DMS 273 treated with DMSO at 0.1 percent for 48 hours (cell line): ENCODE results near the gene GPR17.

ENCODE experiments used
- DNase-seq: peaks from one replicate; lab custom pipeline; 2025; lab: John Stamatoyannopoulos, UW

GPR17 gene

GRCh38 chr2:127645395-127646291 lies at the start of gene GPR17:
TSS of gene GPR17 (plus strand) at chr2:127646153. CDS start at chr2:127650736, 4,583 bp downstream.
- DNase-seq, result no peak

- DNase-seq, result no peak
Observed at GRCh38 chr2:127596311-127597045, 49.5 kb upstream of the GPR17 start.

DNA sequence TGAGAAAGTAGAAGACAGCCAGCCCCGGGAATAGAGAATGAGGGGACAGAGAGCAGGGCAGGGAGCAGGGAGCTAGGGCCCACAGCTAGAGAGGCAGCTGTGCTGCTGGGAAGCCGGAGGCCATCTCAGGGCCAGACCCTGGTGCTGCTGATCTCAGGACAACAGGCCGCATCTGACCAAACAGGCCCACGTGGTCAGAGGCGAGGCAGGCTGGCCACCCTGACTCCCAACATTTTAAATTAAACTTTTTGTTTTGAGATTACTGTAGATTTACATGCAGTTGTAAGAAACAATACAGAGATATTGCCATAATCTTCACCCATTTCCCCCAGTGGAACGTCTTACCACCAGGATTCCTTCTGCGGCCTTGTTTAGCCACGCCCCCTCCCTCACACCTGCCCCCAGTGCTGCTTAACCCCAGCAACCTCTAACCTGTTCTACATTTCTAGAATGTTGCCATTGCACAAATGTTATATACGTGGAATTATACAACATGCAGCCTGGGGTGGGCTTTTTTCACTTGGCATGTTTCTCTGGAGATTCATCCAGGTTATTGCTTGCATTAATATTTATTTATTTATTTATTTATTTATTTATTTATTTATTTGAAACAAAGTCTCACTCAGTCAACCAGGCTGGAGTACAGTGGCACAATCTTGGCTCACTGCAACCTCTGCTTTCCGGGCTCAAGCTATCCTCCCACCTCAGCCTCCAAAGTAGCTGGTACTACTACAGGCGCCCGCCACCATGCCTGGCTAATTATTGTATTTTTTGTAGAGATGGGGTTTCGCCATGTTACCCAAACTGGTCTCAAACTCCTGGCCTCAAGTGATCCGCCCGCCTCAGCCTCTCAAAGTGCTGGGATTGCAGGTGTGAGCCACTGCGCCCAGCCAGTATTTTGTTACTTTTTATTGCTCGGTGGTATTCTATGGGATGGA lies 48.6 kb upstream of the GPR17 start:
- DNase-seq, result no peak

DNA sequence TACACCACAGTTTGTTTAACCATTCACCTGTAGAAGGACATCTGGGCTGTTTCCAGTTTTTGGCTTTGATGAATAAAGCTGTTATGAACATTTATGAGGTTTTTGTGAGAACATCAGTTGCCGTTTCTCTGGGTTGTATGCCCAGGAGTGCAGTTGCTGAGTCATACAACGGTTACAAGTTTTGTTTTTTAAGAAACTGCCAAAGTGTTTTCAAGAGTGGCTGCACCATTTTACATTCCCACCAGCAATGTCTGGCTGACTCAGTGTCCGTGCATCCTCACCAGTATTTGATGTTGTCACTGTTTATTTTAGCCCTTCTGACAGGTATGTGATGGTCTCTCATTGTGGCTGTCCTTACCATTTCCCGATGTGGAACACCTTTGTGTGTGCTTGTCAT lies 48.0 kb upstream of the GPR17 start:
- DNase-seq, result no peak

GRCh38 chr2:127598711-127599110 lies 47.2 kb upstream of the GPR17 start:
- DNase-seq, result no peak

- DNase-seq, result no peak
Observed at GRCh38 chr2:127599211-127599610, 46.7 kb upstream of the GPR17 start.

DNA sequence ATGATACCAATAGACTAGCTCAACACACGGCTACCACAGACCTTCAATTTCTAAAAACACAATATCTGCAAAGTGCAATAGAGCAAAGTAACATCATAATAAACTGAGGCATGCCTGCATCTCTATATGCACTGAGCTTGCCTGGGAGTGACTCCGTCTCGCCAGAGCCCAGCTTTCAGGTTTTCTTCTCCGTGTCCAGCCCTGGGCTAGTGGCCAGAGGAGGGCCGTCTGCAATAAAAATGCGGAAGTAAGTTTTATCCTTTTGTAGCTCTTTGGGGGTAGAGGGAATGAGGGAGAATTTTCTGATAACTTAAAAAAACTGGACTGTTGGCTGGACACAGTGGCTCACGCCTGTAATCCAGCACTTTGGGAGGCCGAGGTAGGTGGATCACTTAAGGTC lies 41.0 kb upstream of the GPR17 start:
- DNase-seq, result no peak

GRCh38 chr2:127605691-127606263 lies 40.2 kb upstream of the GPR17 start:
- DNase-seq, result no peak

DNA sequence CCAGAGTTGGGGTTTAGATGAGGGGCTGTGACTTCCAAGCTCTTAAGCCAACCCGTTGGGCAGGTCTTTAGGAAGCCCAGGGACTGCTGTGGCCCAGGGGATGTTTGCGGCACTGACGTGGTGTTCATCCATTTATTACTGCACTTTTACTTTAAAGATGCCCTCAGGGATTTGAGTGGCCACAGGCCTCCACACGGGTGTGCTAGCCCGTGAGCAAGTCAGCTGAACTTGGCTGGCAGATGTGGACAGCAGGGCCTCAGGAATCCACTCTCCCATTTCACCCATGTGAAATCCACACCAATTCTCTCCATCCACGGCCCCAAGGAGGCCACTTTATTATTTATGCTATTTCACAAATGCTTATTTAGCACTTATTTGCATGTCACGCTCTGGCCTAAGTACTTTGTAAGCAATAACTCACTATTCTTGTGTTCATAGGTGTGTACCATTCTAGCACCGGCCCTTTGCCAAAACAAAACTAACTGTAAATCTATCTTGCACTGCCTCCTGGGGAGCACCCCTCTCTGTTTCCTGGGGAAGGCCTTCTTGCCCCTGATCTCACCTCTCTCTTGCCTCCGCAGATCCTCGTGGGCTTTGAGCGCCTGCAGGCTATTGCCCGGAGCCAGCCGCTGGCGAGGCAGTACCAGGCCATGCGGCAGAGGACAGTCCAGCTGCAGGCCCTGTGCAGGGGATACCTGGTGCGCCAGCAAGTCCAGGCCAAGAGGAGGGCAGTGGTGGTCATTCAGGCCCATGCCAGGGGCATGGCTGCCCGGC lies 39.1 kb upstream of the GPR17 start:
- no peak for DNase-seq

GRCh38 chr2:127607399-127607908 lies 38.5 kb upstream of the GPR17 start:
- no peak for DNase-seq

DNA sequence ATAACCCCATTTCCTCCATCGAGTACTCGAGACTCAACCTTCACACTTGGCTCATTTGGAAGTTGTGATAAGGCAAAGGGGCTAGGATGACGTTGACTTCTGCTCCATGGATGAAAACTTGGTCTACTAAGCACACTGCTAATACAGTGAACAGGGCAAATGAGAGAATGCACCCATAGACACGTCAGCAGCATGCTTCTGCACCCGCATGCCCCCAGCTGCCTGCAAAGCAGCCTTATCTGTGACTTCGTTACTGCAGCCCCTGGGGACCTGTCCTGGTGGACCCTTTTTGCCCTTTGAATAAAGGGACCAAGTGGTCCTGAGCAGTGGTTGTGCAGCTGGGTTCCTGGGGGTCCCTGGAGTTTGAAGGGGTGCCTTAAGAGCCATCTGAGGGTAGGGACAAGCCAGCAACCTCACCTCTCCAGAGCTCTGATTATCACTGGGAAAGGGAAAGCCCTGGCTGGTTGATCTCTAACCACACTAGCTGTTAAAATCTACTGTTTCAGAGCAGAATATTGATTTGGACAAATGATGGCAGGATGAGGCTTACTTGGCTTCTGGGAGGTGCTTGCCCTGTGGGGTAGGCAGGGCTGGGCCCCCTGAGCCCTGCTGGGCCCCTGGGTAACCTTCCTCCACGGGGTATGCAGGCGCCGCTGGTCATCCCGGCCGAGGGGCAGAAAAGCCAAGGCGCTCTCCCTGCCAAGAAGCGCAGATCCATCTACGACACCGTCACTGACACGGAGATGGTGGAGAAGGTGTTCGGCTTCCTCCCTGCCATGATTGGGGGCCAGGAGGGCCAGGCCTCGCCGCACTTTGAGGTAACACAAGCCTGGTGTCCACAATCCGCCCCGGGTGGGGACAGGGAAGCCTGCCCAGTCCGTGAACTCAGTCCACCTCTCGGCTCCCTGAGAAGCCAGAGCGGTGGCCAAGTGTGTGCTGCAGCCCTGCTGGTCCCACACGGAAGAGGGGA lies 37.6 kb upstream of the GPR17 start:
- DNase-seq, result no peak

- no peak for DNase-seq
Observed at GRCh38 chr2:127609031-127609751, 36.8 kb upstream of the GPR17 start.

GRCh38 chr2:127609818-127610217 lies 36.1 kb upstream of the GPR17 start:
- no peak for DNase-seq

DNA sequence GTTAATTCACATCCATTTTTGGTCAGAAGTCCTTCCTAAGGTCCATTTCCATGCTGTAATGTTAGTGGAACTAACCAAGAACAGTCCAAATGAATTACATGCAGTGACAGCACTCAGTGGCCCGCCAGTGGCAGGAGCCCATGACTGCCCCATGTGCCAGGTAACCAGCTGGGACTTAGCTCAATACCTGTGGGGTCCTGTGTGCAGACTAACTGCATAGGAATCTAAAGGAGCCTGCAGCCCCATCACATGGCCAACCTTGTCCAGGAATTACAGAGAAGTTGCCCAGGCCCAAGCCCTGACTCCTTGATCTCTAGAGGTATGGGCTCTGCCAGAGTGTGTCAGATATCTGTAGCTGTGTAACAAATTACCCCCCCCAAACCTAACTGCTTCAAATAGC lies 35.4 kb upstream of the GPR17 start:
- DNase-seq, result no peak

GRCh38 chr2:127611076-127611925 lies 34.7 kb upstream of the GPR17 start:
- no peak for DNase-seq

DNA sequence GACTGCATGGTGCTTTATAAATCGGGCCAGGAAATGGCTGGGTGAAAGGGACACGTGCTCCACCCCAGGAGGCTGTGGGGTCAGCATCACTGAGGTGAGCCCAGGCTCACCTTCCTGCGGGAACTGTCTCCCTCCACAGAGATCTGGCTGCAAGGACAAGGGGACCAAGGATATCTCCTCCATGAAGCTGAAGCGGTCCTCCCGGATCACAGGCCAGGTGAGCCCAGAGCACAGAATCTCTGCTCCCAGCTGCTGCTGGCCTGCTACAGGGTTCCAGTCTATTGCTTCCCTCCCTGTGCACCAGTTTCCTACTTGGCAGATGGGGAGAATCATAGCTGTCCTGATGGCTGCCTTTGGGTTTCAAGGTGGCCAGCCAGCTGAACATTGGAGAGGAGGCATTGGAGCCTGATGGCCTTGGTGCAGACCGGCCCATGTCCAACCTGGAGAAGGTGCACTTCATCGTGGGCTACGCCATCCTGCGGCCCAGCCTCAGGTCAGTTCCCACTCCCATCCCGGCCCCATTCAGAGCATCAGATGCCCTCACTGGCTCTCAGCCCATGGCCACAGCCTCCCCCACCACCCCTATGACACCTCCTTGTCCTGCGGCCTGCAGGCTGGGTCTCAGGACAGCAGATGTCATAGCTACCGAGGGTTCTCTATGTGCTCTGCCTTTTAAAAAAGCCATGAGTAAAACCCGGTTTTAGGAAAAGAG lies 33.7 kb upstream of the GPR17 start:
- DNase-seq, result no peak

- DNase-seq, result no peak
Observed at GRCh38 chr2:127614246-127614645, 31.7 kb upstream of the GPR17 start.
